Measurements from ENCODE around the gene DDHD1.

Gene DDHD1

DNA sequence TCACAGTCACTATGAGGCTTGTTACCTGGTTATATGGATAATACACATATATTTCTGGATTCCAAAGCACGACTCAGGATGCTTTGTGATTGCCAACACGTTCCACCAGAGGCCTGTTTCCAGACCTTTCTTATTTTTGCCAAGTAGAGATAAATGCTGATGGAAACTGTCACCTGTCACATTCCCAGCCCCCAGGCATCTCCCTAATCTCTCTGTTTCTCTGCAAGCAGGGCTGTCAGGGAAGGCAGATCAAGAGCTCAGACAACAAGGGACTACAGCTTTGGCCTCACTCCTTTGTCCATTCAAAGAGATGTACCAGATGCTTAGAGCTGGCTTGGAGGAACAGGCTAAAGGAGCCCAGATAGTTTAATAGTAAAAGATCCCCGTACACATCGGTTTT lies 21.8 kb upstream of the DDHD1 start:
- TF ChIP-seq, protein P1, sequence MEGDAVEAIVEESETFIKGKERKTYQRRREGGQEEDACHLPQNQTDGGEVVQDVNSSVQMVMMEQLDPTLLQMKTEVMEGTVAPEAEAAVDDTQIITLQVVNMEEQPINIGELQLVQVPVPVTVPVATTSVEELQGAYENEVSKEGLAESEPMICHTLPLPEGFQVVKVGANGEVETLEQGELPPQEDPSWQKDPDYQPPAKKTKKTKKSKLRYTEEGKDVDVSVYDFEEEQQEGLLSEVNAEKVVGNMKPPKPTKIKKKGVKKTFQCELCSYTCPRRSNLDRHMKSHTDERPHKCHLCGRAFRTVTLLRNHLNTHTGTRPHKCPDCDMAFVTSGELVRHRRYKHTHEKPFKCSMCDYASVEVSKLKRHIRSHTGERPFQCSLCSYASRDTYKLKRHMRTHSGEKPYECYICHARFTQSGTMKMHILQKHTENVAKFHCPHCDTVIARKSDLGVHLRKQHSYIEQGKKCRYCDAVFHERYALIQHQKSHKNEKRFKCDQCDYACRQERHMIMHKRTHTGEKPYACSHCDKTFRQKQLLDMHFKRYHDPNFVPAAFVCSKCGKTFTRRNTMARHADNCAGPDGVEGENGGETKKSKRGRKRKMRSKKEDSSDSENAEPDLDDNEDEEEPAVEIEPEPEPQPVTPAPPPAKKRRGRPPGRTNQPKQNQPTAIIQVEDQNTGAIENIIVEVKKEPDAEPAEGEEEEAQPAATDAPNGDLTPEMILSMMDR (IDR thresholded peaks at IDR 0.05; ENCODE audit: insufficient read depth, low read depth, low read length, missing control alignments): no peak
- H3K4me3 ChIP-seq (ENCODE audit: low read length): no peak overlapping the region
- DNase-seq (ENCODE audit: low read depth): no peak

DNA sequence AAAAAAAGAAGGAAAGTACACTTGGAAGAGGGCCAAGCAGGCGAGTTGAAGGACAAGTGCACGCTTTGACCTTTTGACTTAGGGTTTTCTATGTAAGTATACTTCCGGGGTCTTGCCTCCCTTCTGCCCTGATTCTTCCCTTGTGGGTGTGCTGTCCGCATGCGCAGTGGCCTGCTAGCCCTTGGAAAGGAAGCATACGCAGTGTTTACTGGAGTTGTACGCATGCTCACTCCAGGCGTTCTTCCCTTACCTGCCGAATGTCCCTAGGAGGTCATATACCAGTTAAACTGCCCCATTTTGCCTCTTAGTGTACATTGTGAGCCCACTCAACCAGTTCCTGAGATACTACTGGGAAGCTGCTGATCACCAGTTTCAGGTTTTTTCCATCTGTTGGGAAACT lies 15.7 kb upstream of the DDHD1 start:
- TF ChIP-seq, protein P1 (IDR thresholded peaks at IDR 0.05; ENCODE audit: insufficient read depth, low read depth, low read length, missing control alignments): no peak
- H3K4me3 ChIP-seq (ENCODE audit: low read length): no peak overlapping the region
- DNase-seq (ENCODE audit: low read depth): no peak

DNA sequence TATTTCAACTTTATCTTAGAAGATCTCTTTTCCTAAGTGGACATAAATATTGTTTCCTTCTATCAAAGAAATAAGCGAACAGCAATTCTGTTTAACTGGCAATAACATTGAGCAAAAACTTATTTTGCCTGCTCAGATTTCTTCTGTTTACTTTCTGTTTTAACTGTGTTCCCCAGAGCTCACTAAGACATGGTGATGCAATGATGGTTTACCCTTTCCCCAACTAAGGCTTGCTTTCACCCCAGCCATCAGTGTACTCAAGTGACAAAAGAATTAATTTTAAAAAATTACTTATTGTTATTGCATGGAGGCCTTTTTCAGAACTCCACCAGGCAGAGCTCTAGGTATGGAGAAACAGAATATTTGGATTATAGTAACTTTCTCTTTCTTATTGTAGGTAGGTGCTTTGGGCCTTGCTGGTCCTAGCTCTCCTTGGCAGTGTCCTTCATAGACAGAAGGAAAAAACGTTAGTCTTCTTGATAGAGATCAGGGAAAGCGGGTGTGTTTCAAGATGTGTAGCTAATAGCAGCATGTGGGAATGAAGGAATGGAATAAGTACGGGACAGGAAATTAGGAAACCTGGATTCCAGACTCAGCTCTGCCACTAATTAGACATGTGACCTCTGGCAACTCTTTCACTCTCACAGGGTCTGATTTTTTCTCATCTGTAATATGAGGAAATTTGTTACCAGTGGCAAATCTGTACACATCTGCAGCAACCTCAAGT lies 14.6 kb upstream of the DDHD1 start:
- no peak for DNase-seq (ENCODE audit: low read depth)
- H3K4me3 ChIP-seq (ENCODE audit: low read length): no peak overlapping the region
- TF ChIP-seq, protein P1 (IDR thresholded peaks at IDR 0.05; ENCODE audit: insufficient read depth, low read depth, low read length, missing control alignments): no peak

DNA sequence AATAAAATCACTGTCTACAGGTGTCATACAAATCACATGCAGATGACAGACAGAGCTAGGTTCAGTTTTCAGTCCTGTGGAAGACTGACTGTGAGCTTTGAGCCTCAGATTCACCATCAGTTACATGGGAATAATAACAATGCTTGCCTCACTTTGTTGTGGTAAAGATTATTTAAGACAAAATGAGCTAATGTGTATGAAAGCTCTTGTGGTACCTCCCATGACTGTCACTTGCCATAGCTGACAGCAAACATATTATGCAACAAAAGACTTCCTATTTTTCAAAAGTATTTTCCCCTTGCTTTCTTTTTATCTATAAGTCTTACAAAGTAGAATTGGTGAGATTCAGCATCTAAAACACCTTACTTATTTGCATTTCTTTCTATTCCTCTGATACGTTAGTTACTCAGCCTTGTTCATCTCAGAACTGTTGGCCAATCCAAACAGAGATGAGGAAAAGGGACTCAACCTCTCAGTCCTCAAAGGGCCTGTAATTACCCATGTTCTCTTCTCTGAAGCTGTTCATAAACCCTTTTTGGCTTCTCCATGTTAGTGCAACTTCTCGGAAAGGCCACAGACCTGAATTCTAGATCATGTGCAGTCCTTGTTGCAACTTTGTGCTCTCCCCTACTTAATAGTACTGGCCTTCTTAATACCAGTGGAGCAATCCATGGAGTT lies 8.8 kb upstream of the DDHD1 start:
- no peak overlapping the region for H3K4me3 ChIP-seq (ENCODE audit: low read length)
- TF ChIP-seq, protein P1 (IDR thresholded peaks at IDR 0.05; ENCODE audit: insufficient read depth, low read depth, low read length, missing control alignments): no peak
- DNase-seq (ENCODE audit: low read depth): no peak

DNA sequence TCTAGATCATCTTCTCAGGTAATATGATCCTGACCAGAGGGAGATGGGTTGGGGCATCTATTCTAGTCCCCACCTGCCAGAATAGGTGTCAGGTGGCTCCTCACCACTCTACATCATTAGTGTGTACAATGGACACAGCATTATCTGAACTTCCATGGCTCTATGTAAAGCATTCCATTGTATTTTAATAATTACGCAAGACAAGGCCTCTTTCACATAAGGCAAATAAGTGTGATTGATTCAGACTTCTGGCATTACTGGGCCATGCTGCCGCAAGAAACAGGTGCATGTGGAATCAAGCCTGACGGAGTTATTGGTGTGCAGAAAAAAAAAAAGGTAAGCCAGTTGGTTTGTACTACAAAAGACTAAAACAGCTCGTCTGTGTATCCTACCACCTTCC lies 3.1 kb upstream of the DDHD1 start:
- H3K4me3 ChIP-seq (ENCODE audit: low read length): no peak overlapping the region
- DNase-seq (ENCODE audit: low read depth): peak; percentile 10
- TF ChIP-seq, protein P1 (IDR thresholded peaks at IDR 0.05; ENCODE audit: insufficient read depth, low read depth, low read length, missing control alignments): no peak

DNA sequence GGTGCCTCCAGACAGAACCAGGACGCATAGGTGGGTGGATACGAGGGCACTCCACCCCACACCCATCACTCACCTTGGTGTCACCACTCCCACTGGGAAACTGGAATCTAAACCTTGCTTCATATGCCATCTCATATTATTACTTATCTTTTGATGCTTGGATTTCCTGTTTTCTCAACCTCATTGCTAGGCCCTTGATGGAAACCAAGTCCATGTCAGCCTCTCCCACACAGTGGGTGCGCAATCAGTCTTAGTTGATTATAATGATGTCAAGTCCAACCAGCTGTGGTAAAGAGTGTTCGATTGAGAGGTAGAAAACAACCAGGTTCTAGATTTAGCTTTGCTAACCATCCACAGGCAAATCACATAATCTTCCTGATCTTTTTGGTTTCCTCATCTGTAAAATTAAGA lies 584 bp upstream of the DDHD1 start:
- H3K4me3 ChIP-seq (ENCODE audit: low read length): peak overlapping the region; percentile 69
- no peak for DNase-seq (ENCODE audit: low read depth)

More for the DNA sequence above, 584 bp upstream of the DDHD1 start:
- TF ChIP-seq, protein P1 (IDR thresholded peaks at IDR 0.05; ENCODE audit: insufficient read depth, low read depth, low read length, missing control alignments): no peak
